Bladder microvascular endothelial cell (primary cell): ENCODE data around the gene NEURL4. TPM values are rescaled to one million over a fixed set of nuclear protein-coding genes. Genes with fewer than 3 reads are reported as not detected.

Source experiments
- total RNA-seq: library from RNA; depleted of rRNA; stranded (reverse); fragments of >200 nt; gene quantifications from 2 replicates; pipeline ENCODE4 v1.2.3, GENCODE V29; 2014

NEURL4 gene
- total RNA-seq, result 10.4 and 31.2 TPM in 2 replicates

DNA sequence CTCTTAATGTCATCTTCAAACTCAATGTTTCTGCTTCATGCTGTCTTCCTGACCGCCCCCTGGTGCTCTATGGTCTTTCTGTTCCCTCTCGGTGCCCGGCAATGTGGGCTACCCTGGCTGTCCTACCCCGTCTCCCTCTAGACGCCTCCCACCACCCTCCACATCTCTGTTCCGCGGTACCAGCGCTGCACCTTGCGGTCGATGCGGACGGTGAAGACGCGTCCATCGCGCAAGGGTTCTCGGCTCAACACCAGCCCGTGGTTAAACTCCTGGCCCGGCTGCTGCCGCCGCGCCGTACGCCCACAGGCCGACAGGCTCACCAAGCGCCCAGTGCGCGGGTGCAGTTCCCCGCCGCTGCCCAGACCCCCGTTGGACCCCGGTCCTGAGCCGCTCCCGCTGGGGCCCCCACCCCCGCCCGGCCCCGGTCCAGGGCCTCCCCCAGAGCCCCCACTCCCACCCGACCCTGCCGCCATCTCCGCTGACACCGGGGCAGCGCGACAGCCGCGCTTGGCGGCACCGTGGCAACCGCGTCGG lies at the start of gene NEURL4:
Gene NEURL4, minus strand, starts transcription at position 496 of the 534 bp plus-strand sequence. Its CDS starts 23 bp downstream, at position 473.

DNA sequence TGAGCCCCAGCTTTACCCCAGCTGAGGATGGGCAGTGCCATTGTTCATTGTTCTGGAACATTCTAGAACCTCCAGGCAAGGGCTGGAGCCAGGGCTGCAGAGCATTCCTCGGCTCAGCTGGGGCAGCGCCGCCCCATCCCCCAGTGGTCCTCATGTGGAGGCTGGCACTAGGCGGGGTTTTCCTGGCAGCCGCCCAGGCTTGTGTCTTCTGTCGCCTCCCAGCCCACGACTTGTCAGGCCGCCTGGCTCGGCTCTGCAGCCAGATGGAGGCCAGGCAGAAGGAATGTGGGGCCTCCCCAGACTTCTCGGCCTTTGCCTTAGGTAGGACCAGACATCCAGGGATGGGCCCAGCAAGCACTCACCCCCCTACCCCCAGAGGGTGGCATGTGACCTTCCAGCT lies 25.9 kb upstream of the NEURL4 start, which contains the start of gene TMEM95:
Gene TMEM95, plus strand, starts transcription at position 104 of the 400 bp plus-strand sequence. Its CDS starts 49 bp downstream, at position 153.

DNA sequence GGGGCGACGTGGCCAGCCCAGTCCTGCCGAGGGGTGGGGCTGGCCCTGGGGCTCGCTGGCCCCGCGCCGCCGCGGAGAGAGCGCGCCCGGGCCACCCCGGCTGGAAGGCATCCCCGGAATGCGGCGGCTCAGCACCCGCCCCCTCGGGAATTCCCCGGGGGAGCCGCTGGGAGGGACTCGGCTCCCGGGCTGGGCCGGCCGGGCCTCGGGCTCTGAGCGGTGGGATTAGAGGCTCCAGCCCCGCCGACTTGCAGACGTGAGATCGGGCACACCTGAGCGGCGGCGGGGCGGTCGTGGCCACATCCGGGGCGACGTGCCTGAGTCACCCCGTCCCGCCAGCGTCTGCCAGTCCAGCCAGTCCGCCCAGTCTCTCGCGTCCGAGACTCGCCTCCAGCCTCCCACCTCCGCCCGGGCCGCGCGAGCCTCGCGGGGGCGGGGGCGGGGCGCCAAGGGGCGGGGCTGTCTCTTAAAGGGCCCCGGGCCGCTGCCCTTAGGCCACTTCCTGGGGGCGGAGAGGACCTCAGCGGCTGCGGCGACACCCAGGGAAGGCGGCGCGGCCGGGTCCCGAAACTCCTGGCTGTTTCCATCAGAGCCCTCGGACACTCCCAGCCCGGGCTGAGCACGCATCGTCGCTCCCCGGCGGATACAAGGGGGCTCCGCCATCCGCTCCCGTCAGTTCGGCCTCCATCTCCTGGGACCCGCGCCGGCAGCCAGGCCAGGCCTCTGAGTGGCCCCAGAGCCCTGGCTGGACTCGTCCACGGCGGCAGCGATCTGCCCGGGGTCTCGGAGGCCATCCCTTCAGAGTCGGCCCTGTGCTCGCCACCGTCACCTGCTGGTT lies 22.7 kb upstream of the NEURL4 start, which contains the start of gene KCTD11:
Gene KCTD11, plus strand, starts transcription at position 498 of the 838 bp plus-strand sequence.

DNA sequence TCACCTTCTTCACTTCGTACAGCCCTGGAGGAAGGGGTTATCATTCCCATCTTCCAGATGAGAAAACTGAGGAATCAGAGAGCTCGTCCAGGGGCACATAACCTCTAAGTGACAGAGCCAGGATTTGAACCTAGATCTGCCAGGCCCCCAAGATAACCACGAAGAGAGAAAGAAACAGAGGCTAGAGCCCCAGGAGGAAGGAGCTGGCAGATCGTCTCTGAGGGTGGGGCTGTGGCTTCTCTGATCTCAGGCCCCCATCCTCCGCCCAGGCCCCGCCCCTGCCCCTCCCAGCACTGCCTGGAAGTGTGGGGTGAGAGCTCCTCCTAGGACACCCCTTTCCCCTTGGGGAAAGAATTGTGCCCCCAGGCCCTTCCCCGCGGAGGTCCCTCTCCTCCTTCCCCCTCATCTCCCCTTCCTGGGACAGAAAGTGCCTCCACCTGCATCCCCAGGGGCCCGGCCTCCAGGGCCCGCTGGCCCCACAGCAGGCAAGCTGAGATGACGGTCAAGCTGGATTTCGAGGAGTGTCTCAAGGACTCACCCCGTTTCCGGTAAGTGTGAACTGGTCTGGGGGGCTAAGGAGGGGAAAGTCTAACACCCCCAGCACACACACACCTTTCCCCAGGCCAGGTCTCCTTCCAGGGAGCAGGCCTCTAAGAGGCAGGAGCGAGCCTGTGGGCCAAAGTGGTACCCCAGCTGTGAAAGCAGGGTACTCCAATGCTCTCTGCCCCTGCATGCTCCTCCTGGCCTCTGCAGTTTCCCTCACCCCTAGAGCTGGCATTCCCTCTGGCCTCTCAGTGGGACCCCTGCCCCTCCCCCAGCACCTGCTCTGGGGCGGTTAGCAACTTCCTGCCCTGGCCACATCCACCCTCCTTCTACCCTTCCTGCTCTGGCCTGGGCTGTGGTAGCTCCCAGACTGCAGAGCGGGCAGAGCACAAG lies 7.4 kb upstream of the NEURL4 start, which contains the start of gene ACAP1:
Gene ACAP1, plus strand, starts transcription at position 290 of the 936 bp plus-strand sequence. Its CDS starts 206 bp downstream, at position 496.

DNA sequence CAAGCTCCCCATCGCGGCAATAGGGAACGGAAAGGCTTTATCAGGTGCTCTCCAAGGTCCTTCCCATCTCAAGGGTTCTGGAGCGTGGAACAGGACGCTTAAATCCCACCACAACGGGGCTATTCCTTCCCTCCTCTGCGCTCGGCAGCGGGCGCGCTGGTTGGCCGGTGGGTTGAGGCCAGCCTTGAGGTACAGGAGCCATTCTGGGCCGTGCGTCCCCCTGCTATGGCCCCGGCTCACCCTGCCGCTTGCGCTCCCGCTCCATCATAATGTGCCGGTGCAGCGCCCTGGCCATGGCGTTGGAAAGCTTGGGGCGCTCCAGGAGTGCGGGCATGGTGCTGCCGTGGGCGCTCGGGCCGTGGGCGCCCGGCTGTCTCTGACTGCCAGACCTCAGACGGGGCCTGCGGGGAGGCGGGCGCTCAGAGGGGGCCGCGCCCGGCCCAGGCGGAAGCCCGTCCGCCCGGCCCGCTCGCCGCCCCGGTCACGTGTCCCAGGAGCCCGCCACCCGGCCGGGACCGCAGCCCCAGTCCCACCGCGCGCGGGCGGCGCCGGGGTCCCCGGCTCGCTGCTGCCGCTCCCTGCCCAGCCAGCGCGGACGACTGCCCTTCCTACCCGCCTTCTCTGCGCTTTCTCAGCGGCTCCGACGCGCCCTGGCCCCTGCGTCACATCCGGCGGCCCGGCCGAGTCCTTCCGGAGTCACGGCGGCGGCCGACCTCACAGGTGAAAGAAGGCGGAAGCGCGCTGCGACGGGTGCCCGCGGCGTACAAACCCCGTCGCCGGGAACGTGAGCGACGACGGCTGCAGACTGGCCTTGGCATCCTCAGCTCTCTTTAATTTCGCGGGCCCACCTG lies 14.2 kb downstream of the NEURL4 start, which contains the start of gene GPS2:
Gene GPS2, minus strand, starts transcription at position 642 of the 851 bp plus-strand sequence. Its CDS starts 308 bp downstream, at position 334.

DNA sequence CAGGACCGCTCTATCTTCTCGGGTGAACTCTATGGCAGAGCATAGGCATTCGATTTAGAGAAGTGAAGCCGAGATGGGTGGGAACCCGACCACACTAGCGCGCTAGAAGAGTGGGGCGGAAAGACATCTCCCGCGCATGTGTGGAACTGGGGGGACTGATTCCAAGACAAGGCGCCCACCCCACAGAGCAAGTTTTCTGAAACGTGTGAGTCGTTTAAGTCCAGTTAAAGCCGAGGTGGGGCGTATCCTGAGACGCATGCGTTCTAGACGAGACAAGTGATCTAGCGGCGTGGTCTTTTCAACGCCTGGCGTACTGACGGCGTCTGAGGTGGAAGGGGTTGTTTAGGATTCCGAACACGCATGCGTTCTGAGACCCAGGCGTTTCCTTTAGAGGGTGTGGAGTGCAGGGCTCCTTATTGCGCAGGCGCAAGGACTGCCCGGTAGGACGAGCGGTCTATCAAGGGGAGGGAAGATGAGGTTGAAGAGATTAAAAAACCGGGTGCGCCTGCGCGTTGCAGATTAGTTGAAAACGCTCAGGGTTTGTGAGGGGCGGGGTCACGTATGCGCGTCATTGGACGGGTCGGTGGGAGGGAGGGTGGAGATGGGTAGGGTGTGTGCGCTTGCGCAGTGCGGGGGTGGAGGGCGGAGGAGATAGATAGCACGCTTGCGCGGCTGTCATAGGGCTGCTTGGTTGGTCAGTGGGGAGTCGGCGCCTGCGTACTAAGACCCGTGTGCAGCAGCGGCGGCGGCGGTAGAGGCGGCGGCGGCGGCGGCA lies 22.0 kb downstream of the NEURL4 start, which contains the start of gene EIF5A:
Gene EIF5A, plus strand, starts transcription at position 718 of the 775 bp plus-strand sequence. CDS start 2,008 bp downstream, outside the sequence.

DNA sequence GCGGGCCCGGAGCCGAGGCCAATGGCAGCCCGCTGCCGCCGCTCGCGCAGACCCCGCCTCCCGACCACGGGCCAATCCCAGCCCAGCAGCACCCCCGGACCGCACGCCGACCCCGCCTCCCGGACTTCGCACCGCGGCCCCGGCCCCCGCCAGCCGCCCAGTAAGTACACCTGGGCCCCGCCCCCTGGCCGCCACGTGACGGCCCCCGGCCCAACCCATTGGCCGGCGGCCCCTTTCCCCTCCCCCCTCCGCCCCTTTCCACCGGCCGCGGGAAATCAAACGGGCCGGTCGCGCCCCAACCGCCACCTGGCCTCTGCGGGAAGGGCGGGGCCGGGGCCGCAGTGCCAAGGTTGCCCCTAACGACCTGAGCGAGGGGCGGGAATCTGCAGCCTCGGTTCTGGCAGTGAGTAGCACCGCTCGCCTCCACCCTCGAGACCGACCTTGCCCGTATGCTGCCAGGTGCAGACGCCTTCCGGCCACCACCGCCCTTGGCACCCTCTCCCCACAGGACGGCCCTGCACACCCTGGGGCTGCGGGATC lies 34.5 kb downstream of the NEURL4 start, which contains the start of gene YBX2:
Gene YBX2, minus strand, starts transcription at position 26 of the 540 bp plus-strand sequence. CDS start 139 bp downstream, outside the sequence.

DNA sequence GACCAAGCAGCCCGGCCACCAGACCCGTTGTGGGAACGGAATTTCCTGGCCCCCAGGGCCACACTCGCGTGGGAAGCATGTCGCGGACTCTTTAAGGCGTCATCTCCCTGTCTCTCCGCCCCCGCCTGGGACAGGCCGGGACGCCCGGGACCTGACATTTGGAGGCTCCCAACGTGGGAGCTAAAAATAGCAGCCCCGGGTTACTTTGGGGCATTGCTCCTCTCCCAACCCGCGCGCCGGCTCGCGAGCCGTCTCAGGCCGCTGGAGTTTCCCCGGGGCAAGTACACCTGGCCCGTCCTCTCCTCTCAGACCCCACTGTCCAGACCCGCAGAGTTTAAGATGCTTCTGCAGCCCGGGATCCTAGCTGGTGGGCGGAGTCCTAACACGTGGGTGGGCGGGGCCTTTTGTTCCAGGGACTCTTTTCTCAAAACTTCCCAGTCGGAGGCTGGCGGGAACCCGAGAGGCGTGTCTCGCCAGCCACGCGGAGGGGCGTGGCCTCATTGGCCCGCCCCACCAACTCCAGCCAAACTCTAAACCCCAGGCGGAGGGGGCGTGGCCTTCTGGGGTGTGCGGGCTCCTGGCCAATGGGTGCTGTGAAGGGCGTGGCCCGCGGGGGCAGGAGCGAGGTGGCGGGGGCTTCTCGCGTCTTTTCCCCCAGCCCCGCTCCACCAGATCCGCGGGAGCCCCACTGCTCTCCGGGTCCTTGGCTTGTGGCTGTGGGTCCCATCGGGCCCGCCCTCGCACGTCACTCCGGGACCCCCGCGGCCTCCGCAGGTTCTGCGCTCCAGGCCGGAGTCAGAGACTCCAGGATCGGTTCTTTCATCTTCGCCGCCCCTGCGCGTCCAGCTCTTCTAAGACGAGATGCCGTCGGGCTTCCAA lies 47.8 kb downstream of the NEURL4 start, which contains the start of gene SLC2A4:
Gene SLC2A4, plus strand, starts transcription at position 645 of the 879 bp plus-strand sequence. Its CDS starts 217 bp downstream, at position 862.

Other genes starting within 250 kb of the NEURL4 start
- 0.19 TPM in 1 of 2 replicates, not detected in the other for gene CLEC10A, start 249.1 kb downstream of the NEURL4 start, total RNA-seq
- not detected in 2 replicates for gene ASGR2, start 214.5 kb downstream of the NEURL4 start, total RNA-seq
- 10.5 and 15.1 TPM in 2 replicates for gene ASGR1, start 150.0 kb downstream of the NEURL4 start, total RNA-seq
- gene DLG4, start 109.5 kb downstream of the NEURL4 start, total RNA-seq, result 6.8 and 22.5 TPM in 2 replicates
- gene ACADVL, start 109.4 kb downstream of the NEURL4 start, total RNA-seq, result 205 and 264 TPM in 2 replicates
- 32.2 and 53.0 TPM in 2 replicates for gene DVL2, start 94.8 kb downstream of the NEURL4 start, total RNA-seq
- gene PHF23, start 89.9 kb downstream of the NEURL4 start, total RNA-seq, result 28.7 and 37.6 TPM in 2 replicates
- gene GABARAP, start 86.9 kb downstream of the NEURL4 start, total RNA-seq, result 86.0 and 116 TPM in 2 replicates
- gene CTDNEP1, start 77.6 kb downstream of the NEURL4 start, total RNA-seq, result 18.5 and 41.9 TPM in 2 replicates
- 22.4 and 31.6 TPM in 2 replicates for gene ELP5, start 77.1 kb downstream of the NEURL4 start, total RNA-seq
- gene CLDN7, start 66.9 kb downstream of the NEURL4 start, total RNA-seq, result 0.82 and 8.1 TPM in 2 replicates
- 0.57 TPM in 1 of 2 replicates, not detected in the other for gene SLC2A4, start 47.6 kb downstream of the NEURL4 start, total RNA-seq
- 0.25 TPM in 1 of 2 replicates, not detected in the other for gene YBX2, start 34.7 kb downstream of the NEURL4 start, total RNA-seq
- 537 and 632 TPM in 2 replicates for gene EIF5A, start 21.7 kb downstream of the NEURL4 start, total RNA-seq
- gene GPS2, start 14.0 kb downstream of the NEURL4 start, total RNA-seq, result 28.8 and 30.1 TPM in 2 replicates
- not detected in 2 replicates for gene ACAP1, start 7.2 kb upstream of the NEURL4 start, total RNA-seq
- gene KCTD11, start 22.8 kb upstream of the NEURL4 start, total RNA-seq, result 1.1 and 2.3 TPM in 2 replicates
- gene TMEM95, start 25.8 kb upstream of the NEURL4 start, total RNA-seq, result not detected in 2 replicates
- gene TNK1, start 51.8 kb upstream of the NEURL4 start, total RNA-seq, result 0.49 and 1.6 TPM in 2 replicates
- gene PLSCR3, start 65.2 kb upstream of the NEURL4 start, total RNA-seq, result 16.7 and 36.8 TPM in 2 replicates
- 48.8 and 118 TPM in 2 replicates for gene TMEM256, start 74.8 kb upstream of the NEURL4 start, total RNA-seq
- gene NLGN2, start 78.5 kb upstream of the NEURL4 start, total RNA-seq, result 1.3 and 7.6 TPM in 2 replicates
- gene SPEM1, start 91.0 kb upstream of the NEURL4 start, total RNA-seq, result not detected in 2 replicates
- not detected in 2 replicates for gene SPEM2, start 96.3 kb upstream of the NEURL4 start, total RNA-seq
- not detected in 2 replicates for gene SPEM3, start 99.5 kb upstream of the NEURL4 start, total RNA-seq
- 6.0 and 8.4 TPM in 2 replicates for gene TMEM102, start 106.1 kb upstream of the NEURL4 start, total RNA-seq
- gene FGF11, start 110.2 kb upstream of the NEURL4 start, total RNA-seq, result 0.16 and 0.50 TPM in 2 replicates
- gene CHRNB1, start 115.7 kb upstream of the NEURL4 start, total RNA-seq, result 7.6 and 9.4 TPM in 2 replicates
- 6.3 and 14.2 TPM in 2 replicates for gene ZBTB4, start 150.3 kb upstream of the NEURL4 start, total RNA-seq
- not detected in 2 replicates for gene SLC35G6, start 152.1 kb upstream of the NEURL4 start, total RNA-seq
- gene POLR2A, start 155.0 kb upstream of the NEURL4 start, total RNA-seq, result 76.9 and 161 TPM in 2 replicates
- gene TNFSF12, start 219.7 kb upstream of the NEURL4 start, total RNA-seq, result 7.8 and 17.1 TPM in 2 replicates
- 0.69 and 0.81 TPM in 2 replicates for gene TNFSF13, start 229.4 kb upstream of the NEURL4 start, total RNA-seq
- 62.7 and 79.3 TPM in 2 replicates for gene SENP3, start 232.6 kb upstream of the NEURL4 start, total RNA-seq